HepG2 (cell line): ENCODE data around the gene URGCP. TPM values are rescaled to one million over a fixed set of nuclear protein-coding genes. Genes with fewer than 3 reads are reported as not detected.

Experiments used
- CBX1 ChIP-seq: IDR thresholded peaks from one replicate; pipeline ENCODE4 v1.6.1; 2016; ENCODE audit warnings: antibody characterized with exemption, low read depth
- CBX5 ChIP-seq: sonication (generic); formaldehyde crosslinking; IDR thresholded peaks from 2 replicates; pipeline ENCODE4 v1.4.0; 2020; ENCODE audit warnings: missing genetic modification reagents, borderline replicate concordance
- FOXA3 ChIP-seq: IDR thresholded peaks from 2 replicates; pipeline ENCODE4 v1.6.1; 2016; ENCODE audit warnings: missing genetic modification reagents, missing compliant biosample characterization
- GFI1 ChIP-seq: sonication (generic); formaldehyde crosslinking; IDR thresholded peaks from 2 replicates; pipeline ENCODE4 v1.5.0; 2020; ENCODE audit warnings: missing genetic modification reagents, mild to moderate bottlenecking, borderline replicate concordance
- HDAC6 ChIP-seq: fragments of 200-600 bp; sonication (generic); IDR thresholded peaks from 2 replicates; pipeline ENCODE4 v1.7.0; 2017; ENCODE audit warnings: mild to moderate bottlenecking, antibody characterized with exemption, low read length, low read depth
- HOMEZ ChIP-seq: IDR thresholded peaks from 2 replicates; pipeline ENCODE4 v1.6.1; 2016; ENCODE audit warnings: low read depth
- KMT2A ChIP-seq: sonication (generic); formaldehyde crosslinking; IDR thresholded peaks from 2 replicates; pipeline ENCODE4 v1.4.0; 2020; ENCODE audit warnings: missing genetic modification reagents
- LCORL ChIP-seq, 2 experiments: fragments of 450-650 bp in 1 of 2; sonication (generic) in 1 of 2; formaldehyde crosslinking in 1 of 2; IDR thresholded peaks; 2 replicates each; pipeline versions ENCODE4 v1.5.0 to v1.6.1; 2017 to 2020; ENCODE audit warnings: antibody characterized with exemption in 1 of 2, missing genetic modification reagents in 1 of 2
- MAFK ChIP-seq, 2 experiments: IDR thresholded peaks in 1 of 2; conservative IDR thresholded peaks in 1 of 2; 2 replicates each; pipeline ENCODE4 v1.6.1; 2011; ENCODE audit warnings: improper control_type of control experiment in 2 of 2, low read length in 2 of 2
- MYPOP ChIP-seq: sonication (generic); formaldehyde crosslinking; IDR thresholded peaks from 2 replicates; pipeline ENCODE4 v1.8.1; 2023; ENCODE audit warnings: mild to moderate bottlenecking, moderate library complexity, missing genetic modification reagents
- NFYC ChIP-seq: IDR thresholded peaks from 2 replicates; pipeline ENCODE4 v1.6.1; 2016; ENCODE audit warnings: missing genetic modification reagents, missing compliant biosample characterization
- PHF21A ChIP-seq: sonication (generic); formaldehyde crosslinking; IDR thresholded peaks from 2 replicates; pipeline ENCODE4 v1.5.0; 2020; ENCODE audit warnings: mild to moderate bottlenecking, missing genetic modification reagents
- REXO4 ChIP-seq: sonication (generic); formaldehyde crosslinking; IDR thresholded peaks from 2 replicates; pipeline ENCODE4 v1.8.0; 2022; ENCODE audit warnings: missing genetic modification reagents, mild to moderate bottlenecking, borderline replicate concordance
- SAP130 ChIP-seq: IDR thresholded peaks from 2 replicates; pipeline ENCODE4 v1.6.1; 2016; ENCODE audit warnings: low read depth
- SCMH1 ChIP-seq: sonication (generic); formaldehyde crosslinking; IDR thresholded peaks from 2 replicates; pipeline ENCODE4 v1.9.0; 2021; ENCODE audit warnings: missing genetic modification reagents, mild to moderate bottlenecking, borderline replicate concordance
- SRY ChIP-seq: sonication (generic); formaldehyde crosslinking; IDR thresholded peaks from 2 replicates; pipeline ENCODE4 v1.8.0; 2022; ENCODE audit warnings: mild to moderate bottlenecking, missing genetic modification reagents
- ZFP82 ChIP-seq: sonication (generic); formaldehyde crosslinking; IDR thresholded peaks from 2 replicates; pipeline ENCODE4 v1.5.1; 2020; ENCODE audit warnings: mild to moderate bottlenecking, missing genetic modification reagents, borderline replicate concordance
- ZNF292 ChIP-seq: sonication (generic); formaldehyde crosslinking; IDR thresholded peaks from 2 replicates; pipeline ENCODE4 v1.8.1; 2022; ENCODE audit warnings: mild to moderate bottlenecking, low read depth, missing genetic modification reagents, borderline replicate concordance
- ZNF414 ChIP-seq: sonication (generic); formaldehyde crosslinking; IDR thresholded peaks from 2 replicates; pipeline ENCODE4 v1.5.0; 2020; ENCODE audit warnings: missing genetic modification reagents
- ZNF629 ChIP-seq: sonication (generic); formaldehyde crosslinking; conservative IDR thresholded peaks from 2 replicates; pipeline ENCODE4 v1.5.0; 2020; ENCODE audit warnings: missing genetic modification reagents
- ZNF713 ChIP-seq: sonication (generic); formaldehyde crosslinking; IDR thresholded peaks from 2 replicates; pipeline ENCODE4 v1.4.0; 2020; ENCODE audit warnings: mild to moderate bottlenecking, missing genetic modification reagents
- polyA plus RNA-seq, 8 experiments: library from polyadenylated mRNA; depleted of rRNA in 3 of 8; stranded (reverse) in 7 of 8; unstranded in 1 of 8; fragments of >200 nt; fragmentation: Illumina TruSeq in 4 of 8; extraction: Trizol in 4 of 8; gene quantifications; 2 replicates each; pipeline versions ENCODE4 v1.2.1 to v1.2.3, GENCODE V29; 2011 to 2016; ENCODE audit warnings: low read depth in 4 of 8, missing spikeins in 1 of 8, mixed read lengths in 1 of 8; ENCODE audit not compliant: insufficient read depth in 1 of 8
- total RNA-seq, 5 experiments: library from RNA; depleted of rRNA; stranded (reverse); fragments of >200 nt; fragmentation: Illumina TruSeq; extraction: Trizol; gene quantifications; 2 replicates each; pipeline ENCODE4 v1.2.3, GENCODE V29; 2016; ENCODE audit warnings: low read depth in 1 of 5
- TF ChIP-seq, protein P1 (sequence below): sonication (generic); formaldehyde crosslinking; IDR thresholded peaks from 2 replicates; pipeline ENCODE4 v1.4.0; 2020; ENCODE audit warnings: mild to moderate bottlenecking, missing genetic modification reagents

The URGCP gene
- total and polyA plus RNA-seq, 2 of the 13 experiments (the other 11 are each of a cell fraction or from before 2014, with no cell fraction given) = 22.3 to 25.8 TPM

GRCh38 chr7:43925984-43926797, 19.8 kb upstream of the URGCP start, which contains the start of gene UBE2D4 (continued):
- TF ChIP-seq, protein P1, sequence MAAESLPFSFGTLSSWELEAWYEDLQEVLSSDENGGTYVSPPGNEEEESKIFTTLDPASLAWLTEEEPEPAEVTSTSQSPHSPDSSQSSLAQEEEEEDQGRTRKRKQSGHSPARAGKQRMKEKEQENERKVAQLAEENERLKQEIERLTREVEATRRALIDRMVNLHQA (CRISPR knock-in tag) = no peak
- TF ChIP-seq REXO4 (CRISPR knock-in tag) (0 out of 2 replicates have a peak, but pooled peaks have one; percentile 77), LCORL (IDR thresholded peaks at IDR 0.05) (no peak), LCORL (CRISPR knock-in tag; IDR thresholded peaks at IDR 0.05) (peak; percentile 46; the same call in 1 of the 2 replicates), NFYC (CRISPR knock-in tag) (no peak), SCMH1 (CRISPR knock-in tag) (no peak), CBX1 (peak; percentile 80), MYPOP (CRISPR knock-in tag) (peak; percentile 96), MAFK (conservative IDR thresholded peaks at IDR 0.05 in 1 of 2, IDR thresholded peaks at IDR 0.05 in 1 of 2; ENCODE audit: low read length in 2 of 2) (no peak), SAP130 (peak; percentile 85), ZFP82 (CRISPR knock-in tag) (peak; percentile 97), HDAC6 (no peak), ZNF414 (no peak), SRY (CRISPR knock-in tag) (peak; percentile 98), KMT2A (peak; percentile 42; the same call in 1 of the 2 replicates), PHF21A (CRISPR knock-in tag) (peak; percentile 62), ZNF292 (CRISPR knock-in tag) (no peak), ZNF629 (CRISPR knock-in tag) (peak; percentile 6; the same call in 1 of the 2 replicates), GFI1 (peak; percentile 65; the same call in 1 of the 2 replicates), ZNF713 (CRISPR knock-in tag) (no peak), HOMEZ (CRISPR knock-in tag) (no peak), CBX5 (CRISPR knock-in tag) (no peak), FOXA3 (CRISPR knock-in tag) (peak; percentile 35)
